Psoas muscle (tissue), 8 donors: Measurements from ENCODE around the gene C22orf39. TPM values are rescaled to one million over a fixed set of nuclear protein-coding genes. Genes with fewer than 3 reads are reported as not detected.

Source experiments
- ATAC-seq, 4 donors: fragments of 200-7000 bp; cut with Tn5 transposase; one replicate each; pipeline ENCODE4 v1.9.1; 2020; ENCODE audit warnings: moderate library complexity in 3 of 4, mild to moderate bottlenecking in 2 of 4
- DNase-seq, 2 donors: peaks; one replicate each; pipeline ENCODE4 v3.0.0-alpha.2; 2020
- H3K27ac ChIP-seq: fragments of 200-600 bp; one replicate; pipeline ENCODE4 v1.8.0; 2022
- H3K27me3 ChIP-seq, 3 donors: fragments of 200-600 bp in 1 of 3; one replicate each; pipeline versions ENCODE4 v1.6.1 to v1.8.0; 2013 to 2022; ENCODE audit warnings: low read length in 2 of 3, mild to moderate bottlenecking in 2 of 3, moderate library complexity in 1 of 3; ENCODE audit not compliant: insufficient read depth in 3 of 3
- H3K36me3 ChIP-seq, 2 donors: fragments of 200-600 bp in 1 of 2; one replicate each; pipeline versions ENCODE4 v1.6.1 to v1.8.0; 2013 to 2022; ENCODE audit warnings: low read depth in 1 of 2, mild to moderate bottlenecking in 1 of 2, moderate library complexity in 1 of 2; ENCODE audit not compliant: insufficient read depth in 1 of 2
- H3K4me1 ChIP-seq: fragments of 200-600 bp; one replicate; pipeline ENCODE4 v1.8.0; 2022
- H3K4me3 ChIP-seq: fragments of 200-600 bp; one replicate; pipeline ENCODE4 v1.8.0; 2022; ENCODE audit warnings: mild to moderate bottlenecking
- H3K9me3 ChIP-seq: fragments of 200-600 bp; one replicate; pipeline ENCODE4 v1.8.0; 2022
- CTCF ChIP-seq: fragments of 200-600 bp; IDR thresholded peaks from one replicate; pipeline ENCODE4 v1.8.0; 2022; ENCODE audit warnings: antibody characterized with exemption
- WGBS, 3 donors: extraction: QIAGEN DNeasy Blood & Tissue Kit; methylation state at CpG; one replicate each; pipeline versions ENCODE4 v1.1.6 to v1.1.7; 2013; 5-methylcytosine and 5-hydroxymethylcytosine counted together
- intact Hi-C, 2 donors: fragments of 100-400 bp; cut with DNase I; formaldehyde crosslinking; loops; one replicate each; pipeline versions ENCODE4 v1.11.0 to v1.14.2; 2022
- polyA plus RNA-seq, 3 donors: library from polyadenylated mRNA; stranded (reverse); fragments of 200-250 nt; gene quantifications; one replicate each; pipeline ENCODE4 v1.2.3, GENCODE V29; 2013
- total RNA-seq, 4 donors: library from RNA; stranded (reverse); fragmentation: NEBNext Ultra II Directional in 2 of 4; extraction: Animal tissue kit (Norgen Biotek cat#: 25700) in 2 of 4; gene quantifications; one replicate each; pipeline versions ENCODE4 v1.2.1 to v1.2.4, GENCODE V29; 2021 to 2023
- donor health status: healthy with polysubstance abuse.
- donor health status: DM: no; HTN: no; CAD: no; lungs with moderate emphysema.
- donor health status: Bipolar disorder and iron deficiency.
- donor health status: healthy.
- donor health status: DM: yes; HTN: yes; CAD: no.
- donor health status: DM: no; HTN: no; CAD: no.
- donor health status: DM: no; HTN: no; CAD: no.
- donor health status: DM: yes; HTN: yes; CAD: no.

Gene C22orf39
- total and polyA plus RNA-seq, 7 donors = 60.9 to 104 (median 88.7) TPM

GRCh38 chr22:19430890-19431541, 16.5 kb downstream of the C22orf39 start:
- peak; percentile 44 to 71 for DNase-seq
- H3K9me3 ChIP-seq = no peaks in the 10 kb centered on the region
- 0% methylated on average over 27 to 53 of the region's 53 CpGs for WGBS, 3 donors
- H3K27me3 ChIP-seq = no peaks in the 10 kb centered on the region
- peaks cover 7 to 23% of the 10 kb centered on the region in 2 donors for H3K36me3 ChIP-seq
- peak overlapping the region; percentile 81 for H3K27ac ChIP-seq
- no peak for ATAC-seq
- peaks cover 30% of the 10 kb centered on the region for H3K4me1 ChIP-seq
- H3K4me3 ChIP-seq = peak overlapping the region; percentile 97
- TF ChIP-seq CTCF = no peak
- intact Hi-C loops = no loop called here

GRCh38 chr22:19429950-19430889, 17.3 kb downstream of the C22orf39 start:
- Histone ChIP-seq H3K27me3 (no peaks in the 10 kb centered on the region), H3K4me3 (peak overlapping the region; percentile 97), H3K36me3 (peaks cover 5 to 18% of the 10 kb centered on the region in 2 donors), H3K9me3 (no peaks in the 10 kb centered on the region), H3K4me1 (peaks cover 30% of the 10 kb centered on the region), H3K27ac (peak overlapping the region; percentile 81)
- ATAC-seq (no peak), DNase-seq (peak in 1 of 2 donors; percentile 41)
- 16 to 24% (median 18%) methylated on average over 12 of the region's 12 CpGs for WGBS, 3 donors
- intact Hi-C loops = no loop called here
- no peak for TF ChIP-seq CTCF

GRCh38 chr22:19424186-19424500, 23.4 kb downstream of the C22orf39 start:
- H3K27ac ChIP-seq = no peak overlapping the region
- H3K4me1 ChIP-seq = peaks cover 26% of the 10 kb centered on the region
- peak in 1 of 4 donors; percentile 41 for ATAC-seq
- intact Hi-C loops = no loop called here
- no peak overlapping the region for H3K4me3 ChIP-seq
- no peaks in the 10 kb centered on the region for H3K9me3 ChIP-seq
- no peak for TF ChIP-seq CTCF
- WGBS, 3 donors = 74 to 85% (median 83%) methylated on average over 3 of the region's 3 CpGs
- no peak for DNase-seq
- peaks cover 0 to 5% of the 10 kb centered on the region in 2 donors for H3K36me3 ChIP-seq
- H3K27me3 ChIP-seq = no peaks in the 10 kb centered on the region

- Histone ChIP-seq H3K36me3 (peaks cover 0 to 5% of the 10 kb centered on the region in 2 donors), H3K27ac (no peak overlapping the region), H3K4me1 (peaks cover 15% of the 10 kb centered on the region), H3K4me3 (no peak overlapping the region), H3K9me3 (no peaks in the 10 kb centered on the region), H3K27me3 (no peaks in the 10 kb centered on the region)
- 71 to 76% (median 76%) methylated on average over 11 of the region's 11 CpGs for WGBS, 3 donors
- ATAC-seq (no peak), DNase-seq (no peak)
- intact Hi-C loops = no loop called here
- no peak for TF ChIP-seq CTCF
Observed at GRCh38 chr22:19422440-19423301, 24.8 kb downstream of the C22orf39 start.
